SK-N-MC (cell line): ENCODE data around the gene CCR5.

Source experiments
- EZH2 ChIP-seq: fragments of 200-600 bp; sonication (generic); IDR thresholded peaks from one replicate; pipeline ENCODE4 v1.6.1; 2017; ENCODE audit warnings: antibody characterized with exemption
- FOXP2 ChIP-seq: optimal IDR thresholded peaks from 2 replicates; pipeline ENCODE3; 2011; ENCODE audit warnings: mild to moderate bottlenecking, moderate library complexity; ENCODE audit not compliant: insufficient read depth; ENCODE audit errors: extremely low read length, control extremely low read depth
- POLR2AphosphoS5 ChIP-seq: IDR thresholded peaks from 2 replicates; pipeline ENCODE4 v1.6.1; 2012; ENCODE audit warnings: mild to moderate bottlenecking, low read depth, low read length, borderline replicate concordance

DNA sequence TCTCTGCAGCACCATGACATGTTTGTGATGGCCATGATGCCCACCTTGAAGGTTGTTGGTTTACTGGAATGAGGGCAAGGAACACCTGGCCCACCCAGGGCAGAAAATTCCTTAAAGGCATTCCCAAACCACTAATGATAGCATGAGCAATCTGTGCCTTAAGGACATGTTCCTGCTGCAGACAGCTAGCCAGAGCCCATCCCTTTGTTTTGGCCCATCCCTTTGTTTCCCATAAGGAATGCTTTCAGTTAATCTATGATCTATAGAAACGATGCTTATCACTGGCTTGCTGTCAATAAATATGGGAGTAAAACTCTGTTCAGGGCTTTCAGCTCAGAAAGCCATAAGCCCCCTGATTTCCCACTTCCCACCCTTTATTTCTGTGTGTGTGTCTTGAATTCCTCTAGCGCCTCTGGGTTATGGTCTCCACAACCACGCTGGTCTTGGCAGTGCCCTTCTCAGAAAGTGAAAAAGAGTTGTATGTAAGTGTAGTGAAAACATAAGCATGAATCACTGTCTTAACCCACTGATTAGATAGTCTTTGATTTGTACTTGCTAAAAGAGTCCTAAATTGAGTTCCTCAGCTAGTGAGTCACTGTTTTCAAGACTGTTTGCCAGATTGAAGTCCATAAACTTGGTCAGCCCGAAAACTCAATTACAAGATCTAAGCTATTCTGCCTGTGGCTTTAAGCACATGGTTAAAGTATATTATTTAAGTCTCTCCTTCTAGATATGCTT lies 35.8 kb upstream of the CCR5 start:
- no peak for TF ChIP-seq EZH2
- no peak for TF ChIP-seq POLR2AphosphoS5
- TF ChIP-seq FOXP2 = no peak
